Activated CD8-positive, alpha-beta T cell treated with anti-CD3 and anti-CD28 coated beads for 36 hours (primary cell): ENCODE results near the gene FAM83G. TPM values are rescaled to one million over a fixed set of nuclear protein-coding genes. Genes with fewer than 3 reads are reported as not detected.

Source experiments
- ATAC-seq: fragments of 200-7000 bp; cut with Tn5 transposase; one replicate; pipeline ENCODE4 v1.10.0; 2021; ENCODE audit warnings: mild to moderate bottlenecking, moderate library complexity
- CTCF ChIA-PET: fragments of 350-600 bp; sonication (Branson Sonifier 250); formaldehyde crosslinking; loops from one replicate; lab custom pipeline; 2021; ENCODE audit warnings: antibody characterized with exemption; lab: Charles Lee
- POLR2A ChIA-PET: fragments of 350-600 bp; sonication (Branson Sonifier 250); formaldehyde crosslinking; loops from one replicate; lab custom pipeline; 2021; ENCODE audit warnings: antibody characterized with exemption; lab: Charles Lee
- DNase-seq: peaks from one replicate; pipeline ENCODE4 v3.0.0-alpha.2; 2020
- H3K27ac Mint-ChIP-seq: one replicate; pipeline ENCODE4 v1.8.0; 2021; ENCODE audit warnings: mild to moderate bottlenecking, mixed read lengths
- H3K27me3 Mint-ChIP-seq: one replicate; pipeline ENCODE4 v1.8.0; 2021; ENCODE audit warnings: mixed read lengths
- H3K36me3 Mint-ChIP-seq: one replicate; pipeline ENCODE4 v1.8.0; 2021; ENCODE audit warnings: low read depth, mixed read lengths
- H3K4me1 Mint-ChIP-seq: one replicate; pipeline ENCODE4 v1.8.0; 2021; ENCODE audit warnings: low read depth, mixed read lengths
- H3K4me3 Mint-ChIP-seq: one replicate; pipeline ENCODE4 v1.8.0; 2021; ENCODE audit warnings: mild to moderate bottlenecking, moderate library complexity, mixed read lengths
- H3K9me3 Mint-ChIP-seq: one replicate; pipeline ENCODE4 v1.8.0; 2021; ENCODE audit warnings: mixed read lengths
- intact Hi-C: fragments of 100-400 bp; cut with micrococcal nuclease; formaldehyde crosslinking; loops from one replicate; pipeline ENCODE4 v1.10.0; 2022
- total RNA-seq, 2 experiments: library from RNA; stranded (reverse); gene quantifications; one replicate each; pipeline ENCODE4 v1.2.3, GENCODE V29; 2021
- TF ChIP-seq, protein P1 (sequence below): fragments of 200-600 bp; IDR thresholded peaks from one replicate; pipeline ENCODE4 v1.8.0; 2022; ENCODE audit warnings: antibody characterized with exemption, mild to moderate bottlenecking

Gene FAM83G
- total RNA-seq, 2 experiments from 2014 or later, result 11.9 to 12.1 TPM

GRCh38 chr17:18992454-18993130, 12.0 kb downstream of the FAM83G start:
- peak; percentile 70 for ATAC-seq
- Mint-ChIP-seq H3K27me3 (no peaks in the 10 kb centered on the region), H3K4me3 (no peak overlapping the region), H3K27ac (no peak overlapping the region), H3K36me3 (peaks cover 24% of the 10 kb centered on the region), H3K4me1 (peaks cover 32% of the 10 kb centered on the region), H3K9me3 (peaks cover 9% of the 10 kb centered on the region)
- DNase-seq, result peak; percentile 60
- ChIA-PET POLR2A (interaction anchor here (1.5 kb wide), 1 partner anchor 9 kb away, joined by 3 read pairs; no protein-coding TSS in a partner anchor), CTCF (interaction anchor here (4.3 kb wide), 1 partner anchor 32 kb away, joined by 15 read pairs; no protein-coding TSS in a partner anchor)
- intact Hi-C loops, result no loop called here
- TF ChIP-seq, protein P1, sequence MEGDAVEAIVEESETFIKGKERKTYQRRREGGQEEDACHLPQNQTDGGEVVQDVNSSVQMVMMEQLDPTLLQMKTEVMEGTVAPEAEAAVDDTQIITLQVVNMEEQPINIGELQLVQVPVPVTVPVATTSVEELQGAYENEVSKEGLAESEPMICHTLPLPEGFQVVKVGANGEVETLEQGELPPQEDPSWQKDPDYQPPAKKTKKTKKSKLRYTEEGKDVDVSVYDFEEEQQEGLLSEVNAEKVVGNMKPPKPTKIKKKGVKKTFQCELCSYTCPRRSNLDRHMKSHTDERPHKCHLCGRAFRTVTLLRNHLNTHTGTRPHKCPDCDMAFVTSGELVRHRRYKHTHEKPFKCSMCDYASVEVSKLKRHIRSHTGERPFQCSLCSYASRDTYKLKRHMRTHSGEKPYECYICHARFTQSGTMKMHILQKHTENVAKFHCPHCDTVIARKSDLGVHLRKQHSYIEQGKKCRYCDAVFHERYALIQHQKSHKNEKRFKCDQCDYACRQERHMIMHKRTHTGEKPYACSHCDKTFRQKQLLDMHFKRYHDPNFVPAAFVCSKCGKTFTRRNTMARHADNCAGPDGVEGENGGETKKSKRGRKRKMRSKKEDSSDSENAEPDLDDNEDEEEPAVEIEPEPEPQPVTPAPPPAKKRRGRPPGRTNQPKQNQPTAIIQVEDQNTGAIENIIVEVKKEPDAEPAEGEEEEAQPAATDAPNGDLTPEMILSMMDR, result no peak

DNA sequence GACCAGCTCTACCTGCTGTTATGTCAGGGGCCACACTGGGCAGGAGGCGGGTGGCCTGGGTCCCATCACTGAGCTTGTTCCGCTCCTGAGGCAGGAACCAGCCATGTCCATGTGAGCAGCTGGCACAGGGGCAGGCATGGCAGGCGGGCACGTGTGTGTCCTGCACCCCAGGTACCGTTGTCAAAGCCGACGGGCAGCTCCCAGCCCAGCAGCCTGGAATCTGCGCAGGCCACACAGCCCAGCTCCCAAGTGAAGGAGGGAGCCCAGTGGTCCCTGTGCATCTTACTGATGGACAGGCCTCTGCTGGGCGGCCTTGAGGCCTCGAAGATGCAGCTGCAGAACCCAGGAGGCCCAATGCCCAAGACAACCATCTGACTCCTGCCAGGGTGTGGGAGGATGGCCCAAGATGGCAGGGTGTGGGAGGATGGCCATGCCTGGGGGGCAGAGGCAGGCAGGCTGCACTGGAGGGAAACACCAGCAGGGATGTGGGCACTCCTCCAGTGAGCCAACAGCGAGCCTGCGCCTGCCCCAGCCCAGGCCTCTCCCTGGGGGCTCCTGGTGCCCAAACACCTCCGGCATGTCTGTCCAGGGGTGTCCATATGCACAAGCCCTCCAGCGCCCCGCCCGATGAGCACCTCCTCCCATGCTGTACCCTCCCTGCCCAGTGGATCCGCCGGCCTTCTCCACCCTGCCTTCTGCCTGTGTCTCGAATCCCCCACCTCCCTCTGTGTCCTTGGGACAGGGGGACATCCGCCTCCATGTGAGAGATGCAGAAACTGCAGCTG, 12.8 kb downstream of the FAM83G start:
- H3K4me1 Mint-ChIP-seq, result peaks cover 41% of the 10 kb centered on the region
- ChIA-PET CTCF (interaction anchor here (4.3 kb wide), 1 partner anchor 31 kb away, joined by 15 read pairs; no protein-coding TSS in a partner anchor), POLR2A (interaction anchor here (1.5 kb wide), 1 partner anchor 9 kb away, joined by 3 read pairs; no protein-coding TSS in a partner anchor)
- intact Hi-C loops, result no loop called here
- H3K36me3 Mint-ChIP-seq, result peaks cover 22% of the 10 kb centered on the region
- ATAC-seq, result no peak
- H3K27ac Mint-ChIP-seq, result no peak overlapping the region
- no peak for DNase-seq
- TF ChIP-seq, protein P1, result no peak
- no peak overlapping the region for H3K4me3 Mint-ChIP-seq
- H3K27me3 Mint-ChIP-seq, result no peaks in the 10 kb centered on the region
- H3K9me3 Mint-ChIP-seq, result peaks cover 9% of the 10 kb centered on the region

GRCh38 chr17:18990331-18990730, 14.2 kb downstream of the FAM83G start:
- intact Hi-C loops, result no loop called here
- H3K4me1 Mint-ChIP-seq, result peaks cover 45% of the 10 kb centered on the region
- TF ChIP-seq, protein P1, result no peak
- peaks cover 12% of the 10 kb centered on the region for H3K36me3 Mint-ChIP-seq
- no peak overlapping the region for H3K27ac Mint-ChIP-seq
- DNase-seq, result no peak
- ChIA-PET CTCF (interaction anchor here (0.6 to 1.8 kb wide), 2 partner anchors 12 to 698 kb away, joined by 3 to 4 read pairs; no protein-coding TSS in a partner anchor), POLR2A (no interaction called here)
- H3K4me3 Mint-ChIP-seq, result no peak overlapping the region
- no peaks in the 10 kb centered on the region for H3K27me3 Mint-ChIP-seq
- ATAC-seq, result no peak
- peaks cover 5% of the 10 kb centered on the region for H3K9me3 Mint-ChIP-seq

DNA sequence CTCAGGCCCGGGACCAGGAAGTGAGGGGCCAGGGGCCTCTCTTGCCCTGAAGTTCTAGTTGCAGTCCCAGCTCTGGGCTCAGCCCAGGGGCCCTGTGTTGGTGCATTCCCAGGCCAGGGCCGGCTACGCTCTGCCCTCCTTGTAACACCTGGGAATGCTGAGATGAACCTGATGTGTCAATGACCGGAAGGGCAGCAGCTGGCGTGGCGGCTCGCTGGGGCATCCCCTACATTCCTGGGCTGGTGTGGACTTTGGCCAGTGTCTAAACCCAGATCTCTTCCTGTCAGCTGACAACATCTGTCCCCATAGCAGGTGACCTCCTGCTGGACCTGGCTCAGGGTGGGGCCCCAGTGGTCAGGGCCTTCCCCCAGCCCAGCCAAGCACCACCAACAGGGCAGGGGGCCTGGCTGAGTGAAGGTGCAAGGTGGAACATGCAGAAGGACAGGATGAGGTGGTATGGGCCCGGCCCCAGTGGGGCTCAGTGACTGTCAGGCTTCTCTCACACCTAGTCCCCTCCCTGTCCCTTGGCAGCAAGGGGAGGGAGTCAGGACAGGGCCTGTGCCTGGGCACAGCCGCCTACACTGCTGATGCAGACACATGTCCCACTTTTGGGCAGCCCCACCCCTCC, 15.9 kb downstream of the FAM83G start:
- CTCF ChIA-PET, result interaction anchor here (1.0 to 1.2 kb wide), 2 partner anchors 12 to 27 kb away, joined by 3 to 4 read pairs; no protein-coding TSS in a partner anchor
- Mint-ChIP-seq H3K4me3 (no peak overlapping the region), H3K27me3 (no peaks in the 10 kb centered on the region), H3K9me3 (no peaks in the 10 kb centered on the region), H3K4me1 (peaks cover 38% of the 10 kb centered on the region), H3K36me3 (peaks cover 7% of the 10 kb centered on the region), H3K27ac (no peak overlapping the region)
- POLR2A ChIA-PET, result interaction anchor here (0.9 to 1.3 kb wide), 3 partner anchors 9 to 35 kb away, joined by 3 to 5 read pairs (median 4); no protein-coding TSS in a partner anchor
- no peak for DNase-seq
- TF ChIP-seq, protein P1, result no peak
- no peak for ATAC-seq
- intact Hi-C loops, result no loop called here
